ENCODE data around the gene ZKSCAN8.
A peak's percentile ranks its signal among the peaks of the same experiment; 100 is the strongest.

ZKSCAN8 gene

GRCh38 chr6:28207510-28208110 is 65.9 kb downstream of the ZKSCAN8 start:
- peak; percentile 18 to 27 for DNase-seq

- no peak for DNase-seq
Measured at GRCh38 chr6:28208111-28208659, 66.5 kb downstream of the ZKSCAN8 start.
